HG02981 (cell line): Measurements from ENCODE around the gene FRMD8.
"Not testable (repeated sequence)": the region's sequence is repeated elsewhere in the genome, so short reads cannot be mapped to it uniquely, and the experiment has no call there.

Experiments used
- ATAC-seq: cut with Tn5 transposase; IDR thresholded peaks from one replicate; pipeline ENCODE4 v1.9.1; 2021; ENCODE audit warnings: mild to moderate bottlenecking, moderate library complexity; ENCODE audit not compliant: unreplicated experiment

FRMD8 gene

GRCh38 chr11:65412271-65413076 is 26.0 kb downstream of the FRMD8 start:
- no peak for ATAC-seq

- not testable (repeated sequence) for ATAC-seq
Measured at GRCh38 chr11:65413077-65413664, 26.7 kb downstream of the FRMD8 start.

DNA sequence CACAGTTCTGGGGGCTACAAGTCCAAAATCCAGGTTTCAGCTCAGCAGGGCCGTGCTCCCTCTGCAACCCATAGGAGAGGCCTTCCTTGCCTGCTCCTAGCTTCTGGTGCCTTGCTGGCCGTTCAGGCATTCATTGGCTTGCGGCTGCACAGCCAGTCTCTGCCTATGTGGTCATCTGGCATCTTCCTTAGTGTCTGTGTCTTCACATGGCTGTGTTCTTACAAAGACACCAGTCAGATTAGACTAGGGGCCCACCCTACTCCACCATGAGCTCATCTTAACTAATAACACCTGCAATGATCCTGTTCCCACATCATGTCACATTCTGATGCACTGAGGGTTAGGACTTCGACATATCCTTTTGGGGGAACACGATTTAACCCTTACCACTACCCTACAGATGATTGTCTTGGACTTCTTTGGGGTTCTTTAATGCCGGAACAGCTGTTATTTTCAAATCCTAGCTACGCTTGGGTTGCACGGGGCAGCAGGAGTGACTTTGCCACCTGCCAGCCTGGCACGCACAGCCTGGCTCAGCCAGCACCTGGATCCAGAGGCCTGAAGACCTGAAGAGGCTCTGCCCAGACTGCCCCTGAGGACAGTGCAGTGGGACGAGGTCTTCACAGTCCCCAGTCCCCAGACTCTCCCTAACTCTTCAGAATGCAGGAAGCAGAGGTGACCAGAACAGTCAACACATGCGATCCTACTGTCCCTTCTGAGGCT is 28.5 kb downstream of the FRMD8 start:
- no peak for ATAC-seq

DNA sequence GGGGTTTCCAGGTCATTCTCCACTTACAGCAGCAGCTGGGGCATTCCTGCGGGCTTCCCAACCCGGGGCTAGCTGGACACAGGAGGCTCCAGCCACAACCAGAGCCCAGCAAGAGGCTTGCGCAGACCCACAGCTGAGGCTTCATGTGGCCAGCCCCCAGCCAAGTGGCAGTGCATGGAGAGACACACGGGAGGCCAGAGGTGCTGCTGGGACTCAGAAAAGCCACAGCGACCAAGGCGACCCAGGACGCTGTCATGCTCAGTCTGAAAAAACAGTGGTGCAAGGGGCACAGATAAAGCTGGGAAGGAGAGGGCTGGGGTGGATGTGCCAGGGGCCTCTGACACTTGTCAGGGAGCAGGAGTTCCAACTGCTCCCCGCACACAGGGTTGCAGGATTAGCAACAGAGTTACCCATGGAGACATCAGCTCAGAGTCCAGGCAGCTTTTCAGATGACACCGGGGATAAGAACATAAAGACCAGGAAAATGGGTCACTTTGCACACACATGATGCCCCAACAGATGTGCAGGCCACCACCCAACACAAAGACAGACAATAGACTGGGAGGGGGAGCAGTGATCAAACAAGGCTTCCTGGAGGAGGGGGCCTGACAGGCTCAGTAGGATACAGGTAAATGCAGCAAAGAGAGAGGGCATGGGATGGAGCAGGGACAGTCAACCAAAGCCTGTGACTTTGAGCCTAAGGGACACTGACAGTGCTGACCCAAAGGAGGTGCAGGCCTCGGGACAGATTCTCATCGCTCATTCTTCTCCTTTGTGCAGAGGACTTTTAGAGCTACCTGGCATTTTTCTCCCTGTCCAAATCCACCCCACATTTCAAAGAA is 29.3 kb downstream of the FRMD8 start:
- ATAC-seq = no peak

- peak; percentile 31 for ATAC-seq
Measured at GRCh38 chr11:65416341-65416824, 29.9 kb downstream of the FRMD8 start.

DNA sequence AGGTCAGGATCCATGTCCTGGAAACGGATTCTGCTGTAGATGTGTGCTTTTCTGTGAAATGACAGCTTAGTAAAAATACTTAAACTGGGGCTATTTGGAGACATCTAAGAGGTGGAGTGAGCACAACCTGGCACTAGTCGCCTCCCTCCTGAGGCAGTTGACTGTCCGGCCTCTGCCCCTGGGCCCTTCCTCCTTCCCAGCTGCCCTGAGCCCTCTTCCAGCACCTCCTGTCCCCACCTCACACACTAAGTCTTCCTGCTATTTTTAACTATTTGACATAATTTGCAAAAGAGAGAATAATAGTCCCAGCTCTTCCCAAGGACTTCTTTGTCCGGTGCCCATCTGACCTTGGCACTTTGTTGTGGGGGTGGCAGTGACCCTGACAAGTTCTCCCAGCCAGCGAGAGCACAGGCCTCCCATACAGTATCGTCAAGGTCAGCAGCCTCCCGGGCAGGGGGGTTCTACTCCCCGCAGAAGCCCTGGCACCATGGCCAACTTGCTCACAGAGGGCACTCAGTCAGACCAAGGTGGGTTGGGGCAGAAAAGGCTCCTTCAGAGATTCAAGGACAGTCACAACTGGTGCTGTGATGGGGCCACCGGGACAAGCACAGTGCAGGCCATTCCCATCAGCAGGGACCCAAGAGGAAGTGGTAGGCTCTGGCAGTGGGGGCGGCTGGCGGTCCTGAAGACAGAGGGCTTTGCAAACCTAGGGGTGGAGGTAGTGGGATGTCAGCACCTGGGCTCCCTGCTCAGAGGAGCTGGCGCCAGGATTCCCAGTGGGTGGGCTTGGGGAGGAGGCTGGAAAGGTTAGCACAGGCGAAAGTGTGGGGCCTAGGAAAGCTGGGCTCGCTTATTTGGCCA is 30.6 kb downstream of the FRMD8 start:
- no peak for ATAC-seq

DNA sequence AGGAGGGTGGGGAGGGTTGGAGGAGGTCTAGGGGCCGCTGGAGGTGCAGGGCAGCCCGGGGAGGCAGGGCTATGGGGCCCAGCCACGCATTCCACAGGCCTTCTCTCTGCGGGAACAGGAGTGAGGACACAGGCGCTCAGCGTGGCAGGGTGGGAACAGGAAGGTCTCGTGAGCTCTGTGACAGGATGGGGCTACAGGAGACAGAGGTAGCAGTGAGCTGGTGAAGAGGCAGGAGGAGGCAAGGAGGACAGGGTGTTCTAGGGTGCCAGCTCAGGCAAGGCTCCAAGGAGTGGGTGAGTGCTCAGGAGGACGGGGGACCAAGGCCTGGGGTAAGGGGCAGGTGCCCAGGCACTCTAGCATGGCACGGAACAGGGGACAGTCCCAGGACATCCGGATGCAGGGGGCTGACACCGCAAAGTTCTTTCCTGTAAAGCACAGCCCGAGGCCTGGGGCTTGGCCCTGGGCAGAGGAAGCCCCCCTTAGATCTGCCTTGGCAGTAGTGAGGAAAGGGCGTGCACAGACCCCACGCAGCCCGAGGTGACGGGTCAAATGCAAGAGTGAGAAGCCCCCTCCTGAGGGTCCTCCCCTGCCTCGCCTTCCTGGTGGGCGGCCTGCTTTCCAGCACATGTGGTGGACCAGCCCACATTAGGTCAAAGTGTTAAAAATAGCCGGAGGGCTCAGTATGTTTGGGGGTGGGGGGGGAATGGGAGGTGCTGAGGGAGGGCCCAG is 31.4 kb downstream of the FRMD8 start:
- no peak for ATAC-seq

DNA sequence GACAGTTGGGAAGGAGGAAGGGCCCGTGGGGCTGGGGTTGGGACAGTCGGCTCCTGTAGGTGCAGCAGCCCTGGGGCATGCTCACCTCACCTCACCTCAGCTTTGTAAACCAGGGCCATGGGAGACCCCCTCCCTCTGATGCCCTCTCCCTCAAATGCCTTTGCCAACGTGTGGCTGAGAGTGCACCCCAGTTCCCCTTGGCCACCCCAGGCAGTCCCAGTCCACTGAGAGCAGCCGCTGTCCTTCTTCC is 31.9 kb downstream of the FRMD8 start:
- ATAC-seq = no peak

DNA sequence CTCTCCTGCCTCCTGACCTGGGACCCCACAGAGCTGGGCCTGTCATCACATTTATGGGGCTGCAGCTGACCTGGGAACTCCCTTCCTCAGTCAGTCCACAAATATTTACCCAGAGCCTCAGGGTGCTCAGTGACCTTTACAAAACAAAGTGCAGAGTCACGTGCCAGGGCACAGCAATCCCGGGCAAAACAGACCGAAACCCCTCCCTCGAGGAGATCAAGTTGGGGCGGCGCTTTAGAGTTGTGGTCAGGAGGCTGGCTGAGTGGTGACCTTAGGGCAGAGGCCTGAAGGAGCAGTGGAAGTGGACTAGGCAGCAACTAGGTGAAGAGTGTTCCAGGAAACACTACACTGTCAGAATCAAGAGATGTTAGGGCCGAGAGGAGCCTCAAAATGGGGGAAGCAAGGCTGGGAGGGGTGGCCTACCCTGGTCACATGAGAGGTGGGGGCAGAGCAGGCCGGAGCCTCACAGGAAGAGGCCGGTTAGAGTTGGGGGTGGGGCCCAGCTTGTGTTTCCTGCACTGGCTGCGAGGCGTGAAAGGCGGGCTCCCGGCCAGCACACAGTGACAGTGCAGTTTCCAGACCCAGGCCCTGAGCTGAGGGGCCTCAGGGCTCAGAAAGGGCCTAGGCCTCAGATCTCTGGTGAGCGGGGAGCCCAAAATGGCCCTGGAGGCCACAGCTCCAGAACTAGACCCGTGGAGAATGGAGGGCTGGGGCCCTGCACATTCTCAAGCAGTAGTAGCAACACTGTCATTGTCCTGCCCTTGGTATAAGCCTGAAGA is 32.4 kb downstream of the FRMD8 start:
- peak; percentile 40 for ATAC-seq

DNA sequence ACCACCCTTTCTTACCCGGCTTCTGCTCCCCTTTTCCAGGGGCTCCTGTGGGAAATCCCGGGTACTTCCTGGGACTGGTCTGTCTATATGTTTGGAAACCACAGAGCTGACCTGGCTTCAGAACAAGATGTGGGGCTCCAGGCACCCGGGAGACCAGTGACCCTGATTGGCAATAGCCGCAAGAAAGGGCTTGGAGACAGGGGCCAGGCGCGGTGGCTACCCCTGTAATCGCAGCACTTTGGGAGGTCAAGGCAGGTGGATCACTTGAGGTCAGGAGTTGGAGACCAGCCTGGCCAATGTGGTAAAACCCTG is 33.0 kb downstream of the FRMD8 start:
- no peak for ATAC-seq

- no peak for ATAC-seq
Measured at GRCh38 chr11:65419772-65420481, 33.5 kb downstream of the FRMD8 start.

DNA sequence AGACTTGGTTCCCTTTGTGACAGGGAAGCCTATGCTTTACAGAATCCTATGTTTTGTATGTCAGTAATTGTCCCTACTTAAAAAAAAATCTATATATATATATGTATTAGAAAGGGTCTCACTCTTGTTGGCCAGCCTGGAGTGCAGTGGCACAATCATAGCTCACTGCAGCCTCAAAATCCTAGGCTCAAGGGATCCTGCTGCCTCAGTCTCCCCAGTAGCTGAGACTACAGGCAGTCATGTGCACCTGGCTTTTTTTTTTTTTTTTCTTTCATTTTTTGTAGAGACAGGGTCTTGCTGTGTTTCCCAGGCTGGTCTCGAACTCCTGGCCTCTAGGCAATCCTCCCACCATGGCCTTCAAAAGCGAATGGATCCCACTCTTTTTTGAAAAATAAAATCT is 34.1 kb downstream of the FRMD8 start:
- no peak for ATAC-seq

DNA sequence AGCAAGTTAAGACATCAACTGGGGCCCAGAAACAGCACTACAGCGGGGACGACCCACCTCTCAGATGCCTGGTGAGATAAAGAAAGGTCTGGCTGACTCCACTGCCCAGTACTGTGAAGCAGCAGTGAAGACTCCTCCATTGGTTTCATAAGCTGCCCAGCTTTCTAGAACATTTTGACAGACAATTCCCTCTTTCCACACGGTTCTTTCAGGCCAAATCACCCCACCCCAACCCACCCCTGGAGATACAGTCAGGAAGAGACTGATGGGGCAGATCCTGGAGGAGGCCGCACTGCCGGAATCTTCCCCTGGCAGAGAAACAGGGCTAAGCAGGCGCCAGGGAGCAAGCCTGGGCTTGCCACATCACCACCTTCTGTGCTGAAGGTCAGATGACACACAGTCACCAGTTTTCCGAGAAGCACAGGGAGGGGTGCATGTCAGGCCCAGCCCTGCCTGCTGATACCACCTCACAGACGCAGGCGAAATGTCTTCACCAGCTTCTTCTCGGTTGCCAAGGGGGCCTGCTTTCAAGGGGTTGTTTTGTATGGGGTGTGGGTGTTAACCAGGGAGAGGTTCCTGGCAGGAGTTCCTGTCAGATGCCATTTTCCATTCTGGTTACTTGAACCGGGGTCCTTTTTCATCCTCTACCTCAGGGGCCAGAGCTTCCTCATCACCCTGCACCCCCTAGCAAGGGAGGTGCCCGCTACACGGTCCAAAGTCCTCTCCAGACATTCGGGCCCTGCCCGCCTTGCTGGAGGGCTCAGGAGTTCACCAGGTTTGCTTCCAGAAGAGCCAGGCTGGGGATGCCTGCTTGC is 34.7 kb downstream of the FRMD8 start:
- ATAC-seq = no peak

DNA sequence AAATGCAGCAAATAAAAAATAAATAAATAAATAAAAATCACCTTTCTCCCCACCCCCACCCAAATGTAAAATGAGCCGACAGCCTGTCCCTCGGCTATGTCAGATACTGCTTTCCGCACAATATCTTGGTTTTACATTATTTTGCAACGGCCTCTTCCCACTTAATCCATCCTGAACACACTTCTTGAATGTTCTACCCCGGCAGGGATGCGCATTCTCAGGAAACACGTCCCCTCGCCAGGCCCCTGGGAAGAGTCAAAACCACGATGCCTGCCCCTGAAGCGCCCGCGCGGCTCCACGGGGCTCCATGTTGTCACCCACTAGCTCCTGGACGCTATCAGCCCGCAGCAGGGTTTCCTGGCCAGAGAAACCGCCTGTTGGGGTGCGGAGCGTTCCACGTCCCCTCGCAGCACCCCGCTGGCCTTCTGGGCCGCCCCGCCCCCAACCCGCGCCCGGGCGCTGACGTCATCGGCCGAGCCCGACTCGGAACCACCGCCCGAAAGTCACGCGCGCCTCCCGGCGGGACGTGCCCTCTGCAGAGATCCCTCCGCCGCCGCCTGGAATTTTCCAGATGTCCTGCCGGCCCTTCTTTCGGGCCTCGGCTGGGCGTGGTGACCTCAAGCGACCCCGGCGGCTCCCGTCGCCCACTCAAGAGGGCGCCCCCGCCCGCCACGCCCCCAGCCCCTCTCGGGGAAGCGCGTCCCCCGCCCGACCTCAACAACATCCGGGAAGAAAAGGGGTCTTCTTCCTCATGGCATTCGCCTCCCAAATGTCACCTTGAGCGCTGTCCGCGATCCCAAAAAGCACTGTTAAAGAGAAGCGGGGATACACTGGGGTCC is 35.6 kb downstream of the FRMD8 start:
- no peak for ATAC-seq

GRCh38 chr11:65422633-65423515 is 36.4 kb downstream of the FRMD8 start, which contains the start of gene NEAT1:
NEAT1 (plus strand) TSS chr11:65422798.
- ATAC-seq = no peak
